Hematopoietic multipotent progenitor cell treated with erythropoietin and hydrocortisone succinate and interleukin-3 and kit ligand, for 17 days (in vitro differentiated cells): ENCODE results near the gene LYZL1.
"Not testable (repeated sequence)": the region's sequence is repeated elsewhere in the genome, so short reads cannot be mapped to it uniquely, and the experiment has no call there.

ENCODE experiments used
- DNase-seq: peaks from one replicate; pipeline ENCODE4 v3.0.0-alpha.2; 2015; ENCODE audit warnings: low spot score

LYZL1 gene

DNA sequence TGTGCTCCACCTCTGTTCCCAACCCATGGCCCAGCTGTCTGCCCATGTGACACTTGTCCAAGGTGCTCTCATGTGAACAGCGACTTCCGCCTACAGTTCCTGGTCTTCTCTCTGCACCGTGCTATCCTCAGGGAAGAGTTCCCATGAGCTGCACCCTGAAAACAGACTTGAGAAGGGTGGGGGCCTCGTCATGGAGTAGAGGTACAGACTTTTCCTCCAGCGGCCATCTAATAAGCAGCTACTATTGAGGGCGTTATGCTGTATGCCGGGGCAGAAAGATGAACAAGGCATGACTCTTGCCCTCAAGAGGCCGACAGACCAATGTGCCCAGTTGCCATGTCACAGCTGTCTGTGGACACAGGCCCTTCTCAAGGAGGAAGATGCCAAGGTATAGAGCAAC, 25.4 kb upstream of the LYZL1 start:
- no peak for DNase-seq

DNA sequence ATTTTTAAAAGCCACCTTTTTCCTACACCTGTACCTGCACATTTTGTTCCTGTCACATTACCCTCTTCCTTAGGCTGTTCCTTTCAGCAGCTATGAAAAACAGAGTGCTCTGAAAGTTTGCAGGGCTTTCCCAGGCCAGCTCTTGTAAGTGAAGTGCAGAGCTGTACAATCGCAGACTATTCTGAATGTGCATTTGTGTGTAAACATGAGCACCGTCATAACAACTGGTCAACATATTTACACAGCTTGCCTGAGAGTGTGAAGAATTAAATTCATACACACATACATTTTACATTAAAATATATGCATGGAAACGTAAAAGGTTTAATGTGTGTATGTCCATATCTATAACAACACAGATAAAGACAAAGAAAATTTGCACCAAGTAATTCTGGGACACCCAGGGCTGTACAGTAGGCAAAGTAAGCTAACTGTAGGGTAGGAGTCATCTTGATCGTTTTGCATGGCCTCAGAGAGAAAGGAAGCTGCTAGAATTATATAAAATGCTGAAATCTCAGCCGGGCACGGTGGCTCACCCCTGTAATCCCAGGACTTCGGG, 23.6 kb upstream of the LYZL1 start:
- DNase-seq: no peak

DNA sequence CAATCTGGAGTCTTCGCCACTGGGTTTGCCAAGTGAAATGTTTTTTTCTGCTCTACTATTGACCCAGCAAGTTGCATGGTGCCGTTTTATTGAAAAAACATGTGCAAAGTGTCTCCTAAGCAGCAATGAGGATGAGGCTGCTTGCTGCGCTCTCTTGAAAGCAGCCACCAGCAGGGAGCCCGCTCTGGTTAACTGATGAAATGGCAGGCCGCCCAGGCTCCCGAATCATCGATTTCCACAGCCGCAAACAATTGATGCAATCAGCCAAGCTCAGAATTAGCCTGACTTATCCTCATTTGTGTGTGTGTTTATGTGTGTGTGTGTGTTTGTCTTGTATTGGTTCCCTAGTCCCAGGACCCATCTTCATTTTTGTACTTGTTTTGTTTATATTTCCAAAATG, 22.2 kb upstream of the LYZL1 start:
- DNase-seq: no peak

DNA sequence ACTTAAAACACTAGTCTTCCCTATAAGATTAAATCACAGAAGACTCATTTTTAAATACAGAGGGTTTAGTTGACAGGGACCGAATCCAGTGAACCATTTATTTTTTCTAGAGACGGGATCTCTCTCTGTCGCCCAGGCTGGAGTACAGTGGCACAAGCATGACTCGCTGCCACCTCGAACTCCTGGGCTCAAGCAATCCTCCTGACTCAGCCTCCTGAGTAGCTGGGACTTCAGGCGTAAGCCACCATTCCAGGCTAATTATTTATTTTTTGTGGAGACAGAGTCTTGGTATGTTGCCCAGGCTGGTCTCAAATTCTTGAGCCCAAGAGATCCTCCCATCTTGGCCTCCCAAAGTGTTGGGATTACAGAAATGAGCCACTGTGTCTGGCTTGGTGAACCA, 20.9 kb upstream of the LYZL1 start:
- DNase-seq: no peak

DNA sequence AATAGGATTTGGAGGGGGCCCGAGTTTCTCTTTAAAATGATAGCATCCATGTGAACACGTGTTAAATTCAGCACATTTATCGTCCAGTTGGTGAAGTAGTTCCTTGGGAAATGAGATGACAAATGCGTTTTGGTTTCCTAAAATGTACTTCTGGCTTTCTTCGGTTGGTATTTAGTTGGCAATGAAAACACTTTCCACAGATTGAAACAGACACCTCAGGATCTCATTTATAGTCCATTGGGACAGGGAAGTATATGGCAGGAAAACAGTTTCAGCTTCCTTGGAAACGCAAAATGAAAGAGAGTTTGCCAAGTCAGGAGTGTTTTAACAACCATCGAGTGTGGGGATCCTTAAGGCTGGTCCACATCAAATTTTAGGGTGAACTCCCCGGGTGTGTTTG, 19.4 kb upstream of the LYZL1 start:
- DNase-seq: no peak

- no peak for DNase-seq
These were observed 18.0 kb upstream of the LYZL1 start for GRCh38 chr10:29270883-29271282.

GRCh38 chr10:29271877-29272276, 17.0 kb upstream of the LYZL1 start:
- no peak for DNase-seq

- no peak for DNase-seq
These were observed 15.4 kb upstream of the LYZL1 start for GRCh38 chr10:29273478-29273877.

DNA sequence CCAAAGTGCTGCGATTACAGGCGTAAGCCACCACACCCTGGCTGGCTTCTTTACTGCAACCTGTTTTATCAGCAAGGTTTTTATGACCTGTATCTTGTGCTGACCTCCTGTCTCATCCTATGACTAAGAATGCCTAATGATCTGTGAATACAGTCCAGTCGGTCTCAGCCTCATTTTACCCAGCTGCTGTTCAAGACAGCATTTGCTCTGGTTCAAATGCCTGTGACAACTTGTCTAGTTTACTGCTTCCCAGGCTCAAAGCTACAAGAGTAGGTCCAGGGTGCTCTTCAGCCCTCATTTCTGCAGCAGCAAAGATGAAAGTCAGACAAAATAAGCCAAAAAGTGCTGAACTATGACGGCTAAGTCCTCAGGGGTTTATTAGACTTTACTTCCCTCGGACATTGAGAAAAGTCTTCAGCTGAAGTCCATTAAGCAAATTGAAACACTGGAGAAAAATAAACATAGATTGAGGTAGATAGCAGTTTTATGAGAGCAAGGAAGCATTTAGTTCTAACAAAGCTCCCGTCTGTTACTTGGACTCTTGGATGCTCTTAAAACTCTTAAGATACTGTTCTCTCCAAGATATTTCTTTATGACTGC, 12.5 kb upstream of the LYZL1 start:
- no peak for DNase-seq

GRCh38 chr10:29277296-29277695, 11.6 kb upstream of the LYZL1 start:
- DNase-seq: no peak

DNA sequence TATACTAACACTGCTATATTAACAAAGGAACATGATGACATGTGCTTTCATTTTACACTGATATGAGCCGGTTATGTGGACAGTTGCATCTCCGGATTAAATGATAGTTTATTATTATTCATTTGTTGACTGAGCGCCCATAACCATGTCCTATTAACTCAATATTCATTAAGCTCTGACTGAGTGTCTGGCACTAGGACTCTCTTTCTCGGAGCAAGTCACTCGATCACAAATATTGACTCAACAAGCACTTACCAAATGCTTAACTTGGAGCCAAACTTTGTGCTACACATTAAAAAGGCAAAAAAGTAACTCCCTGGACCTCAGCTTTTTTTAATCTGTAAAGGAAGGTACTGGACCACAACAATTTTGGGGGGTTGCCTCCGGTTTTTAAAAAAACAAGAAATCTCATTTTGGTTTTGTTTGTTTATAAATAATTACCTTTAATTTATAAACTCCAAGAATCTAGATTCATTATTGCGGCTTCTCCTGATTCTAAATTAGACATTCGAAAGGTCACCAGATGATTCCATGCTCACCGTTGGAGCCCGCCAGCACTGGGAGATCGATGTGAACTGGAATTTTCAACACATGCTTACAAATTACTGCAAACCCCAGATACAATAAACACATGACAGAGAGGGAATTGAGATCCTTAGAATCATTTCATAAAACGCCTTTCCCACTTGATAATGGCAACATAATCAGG, 8.9 kb upstream of the LYZL1 start:
- DNase-seq: no peak

- no peak for DNase-seq
These were observed 8.4 kb upstream of the LYZL1 start for GRCh38 chr10:29280488-29280840.

- no peak for DNase-seq
These were observed 3.2 kb upstream of the LYZL1 start for GRCh38 chr10:29285624-29286051.

DNA sequence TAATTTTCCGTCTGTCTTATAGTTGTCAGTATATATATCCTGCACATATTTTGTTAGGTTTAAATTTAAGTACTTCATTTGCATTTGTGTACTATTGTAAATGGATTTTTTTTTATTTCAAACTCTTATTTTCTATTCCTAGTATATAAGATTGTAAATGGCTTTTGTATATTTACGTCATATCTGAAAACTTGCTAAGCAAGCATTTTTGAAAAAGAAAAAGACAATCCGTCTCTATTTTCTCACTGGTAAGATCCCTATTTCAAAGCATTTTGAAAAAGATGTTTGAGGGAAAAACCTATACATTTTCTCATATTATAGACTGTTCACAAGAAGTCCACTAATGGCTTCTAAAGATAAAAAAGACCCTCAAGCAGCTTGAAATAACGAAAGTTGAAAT, 1.2 kb upstream of the LYZL1 start:
- DNase-seq: no peak

GRCh38 chr10:29291561-29291960, 2.7 kb downstream of the LYZL1 start:
- not testable (repeated sequence) for DNase-seq

DNA sequence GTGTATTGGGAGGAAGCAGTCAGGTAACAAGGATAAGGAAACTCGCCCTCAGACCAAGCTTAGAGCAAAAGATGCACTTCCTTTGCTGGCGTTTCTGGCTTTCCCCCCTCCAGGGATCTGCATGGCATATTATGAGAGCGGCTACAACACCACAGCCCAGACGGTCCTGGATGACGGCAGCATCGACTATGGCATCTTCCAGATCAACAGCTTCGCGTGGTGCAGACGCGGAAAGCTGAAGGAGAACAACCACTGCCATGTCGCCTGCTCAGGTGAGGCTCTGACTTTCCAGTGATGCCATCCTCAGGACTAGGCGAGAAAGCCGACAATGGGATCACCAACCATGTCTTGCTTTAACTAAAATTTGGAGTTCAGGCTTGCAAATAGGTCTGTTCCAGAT, 3.5 kb downstream of the LYZL1 start:
- not testable (repeated sequence) for DNase-seq

DNA sequence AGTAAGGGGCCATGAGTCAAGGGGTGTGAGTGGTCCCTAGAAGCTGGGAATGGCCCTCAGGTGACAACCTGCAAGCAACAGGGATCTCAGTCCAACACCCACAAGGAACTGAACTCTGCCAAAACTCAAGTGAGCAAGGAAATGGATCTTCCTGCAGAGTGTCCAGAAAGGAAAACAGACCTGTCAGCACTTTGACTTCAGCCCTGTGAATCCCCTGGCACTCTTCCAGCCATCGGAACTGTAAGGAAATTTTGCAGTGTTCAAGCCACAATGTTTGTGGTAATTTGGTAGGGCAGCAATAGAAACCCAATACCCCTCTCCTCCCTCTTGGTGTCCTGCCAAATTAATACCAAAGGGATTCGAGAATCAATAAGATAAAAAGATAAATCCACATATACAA, 6.9 kb downstream of the LYZL1 start:
- no peak for DNase-seq

GRCh38 chr10:29297678-29298077, 8.8 kb downstream of the LYZL1 start:
- DNase-seq: no peak

DNA sequence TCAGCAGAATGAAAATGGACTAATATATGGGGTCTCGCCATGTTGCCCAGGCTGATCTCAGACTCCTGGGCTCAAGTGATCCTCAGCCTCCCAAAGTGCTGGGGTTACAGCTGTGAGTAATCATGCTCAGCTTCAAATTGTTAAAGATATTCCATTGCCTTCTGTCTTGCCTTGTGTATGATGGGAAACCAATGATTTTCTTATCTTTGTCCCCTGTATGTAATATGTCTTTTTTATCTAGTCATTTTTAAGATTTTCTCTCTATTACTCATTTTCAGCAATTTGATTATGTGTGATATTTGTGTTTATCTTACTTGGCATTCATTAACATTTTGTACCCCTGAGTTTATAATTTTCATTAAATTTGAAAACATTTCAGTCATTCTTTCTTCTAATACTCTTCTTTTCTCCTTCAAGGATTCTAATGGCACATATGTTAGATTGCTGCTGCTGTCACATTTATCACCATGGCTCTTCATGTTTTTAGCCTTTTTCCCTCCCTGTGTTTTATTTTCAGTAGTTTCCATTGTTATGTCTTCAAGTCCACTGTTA, 12.6 kb downstream of the LYZL1 start:
- no peak for DNase-seq

DNA sequence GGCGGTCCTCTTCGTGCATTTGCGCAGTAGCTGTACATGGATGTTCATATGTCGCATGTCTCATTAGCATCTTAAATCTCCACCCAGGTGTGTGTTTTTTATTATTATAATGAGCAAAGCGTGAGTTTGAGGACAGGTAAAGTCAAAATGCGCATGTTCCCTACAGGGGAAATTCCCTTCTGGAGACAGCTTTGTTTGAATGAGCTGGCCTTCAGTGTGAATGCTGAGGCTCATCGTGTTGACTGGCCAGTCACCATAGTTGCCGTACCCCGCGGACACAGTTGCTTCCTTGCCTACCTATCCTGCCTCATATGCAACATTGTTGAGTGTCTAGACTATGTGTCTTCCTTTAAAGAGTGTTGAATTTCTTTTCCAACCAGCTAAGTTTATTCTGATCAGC, 13.6 kb downstream of the LYZL1 start:
- no peak for DNase-seq

DNA sequence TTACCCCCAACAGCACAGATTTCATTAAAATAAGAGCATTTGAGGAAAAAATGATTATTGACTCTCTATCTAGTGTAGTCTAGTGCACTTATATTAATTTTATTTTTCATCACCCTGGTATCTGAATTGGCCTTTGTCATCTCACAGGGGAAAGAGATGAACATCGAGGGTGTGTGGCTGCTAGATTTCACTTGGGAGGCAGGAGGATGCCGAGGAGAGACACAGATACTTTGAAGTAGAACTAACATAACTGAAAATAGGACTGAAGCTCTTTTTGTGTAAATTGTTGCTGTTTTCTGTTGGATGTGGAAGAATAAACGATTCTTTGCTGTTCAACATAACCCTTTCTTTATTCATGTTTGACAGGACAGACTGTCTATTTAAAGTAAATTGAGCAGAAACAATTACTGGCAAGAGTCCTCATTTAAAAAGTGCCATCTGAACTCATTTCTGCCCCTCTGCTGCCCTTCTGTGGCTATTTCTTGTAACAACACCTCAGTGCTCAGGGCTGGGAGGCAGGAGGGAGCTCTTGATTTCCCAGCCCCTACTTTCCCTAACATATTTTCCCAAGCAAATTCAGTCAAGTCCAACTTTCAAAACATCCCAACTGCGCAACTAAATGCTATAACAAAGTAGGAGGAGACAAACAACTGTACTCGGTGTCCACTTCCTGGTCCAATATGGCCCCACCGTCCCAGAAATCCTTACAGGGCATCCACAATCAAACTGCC, 15.6 kb downstream of the LYZL1 start:
- peak; percentile 30 for DNase-seq

DNA sequence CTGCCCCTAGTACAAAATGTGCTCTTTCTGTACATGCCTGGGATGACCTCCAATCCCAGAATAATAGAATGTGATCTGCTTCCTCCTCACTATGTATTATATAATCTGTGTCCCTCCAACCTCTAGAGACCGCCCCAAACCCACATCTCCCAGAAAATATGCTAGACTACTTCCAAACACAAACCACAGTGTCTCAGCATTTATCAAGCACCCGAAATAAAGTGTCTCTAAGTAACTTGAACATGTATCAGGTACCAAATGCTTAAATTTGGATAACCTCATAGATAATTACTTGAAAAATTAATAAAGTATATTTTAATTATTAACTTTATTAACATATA, 16.1 kb downstream of the LYZL1 start:
- no peak for DNase-seq

DNA sequence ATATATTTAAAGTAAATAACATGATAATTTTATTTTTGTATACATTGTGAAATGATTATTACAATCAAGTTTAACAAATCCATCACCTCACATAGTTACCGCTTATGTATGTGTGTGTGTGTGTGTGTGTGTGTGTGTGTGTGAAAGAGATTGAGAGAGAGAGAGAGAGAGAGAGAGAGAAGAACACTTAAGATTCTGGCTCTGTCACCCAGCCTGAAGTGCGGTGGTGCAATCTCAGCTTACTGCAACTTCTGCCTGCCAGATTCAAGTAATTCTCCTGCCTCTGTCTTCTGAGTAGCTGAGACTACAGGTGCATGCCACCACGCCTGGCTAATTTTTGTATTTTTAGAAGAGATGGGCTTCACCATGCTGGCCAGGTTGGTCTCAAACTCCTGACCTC, 17.8 kb downstream of the LYZL1 start:
- no peak for DNase-seq
